Measurements from ENCODE around the gene EFNB1.

Gene EFNB1

GRCh38 chrX:68868902-68869800 is 40.3 kb downstream of the EFNB1 start:
- intact Hi-C loops (cut with micrococcal nuclease): no loop called here
- H3K36me3 Mint-ChIP-seq (ENCODE audit: low read depth): no peaks in the 10 kb centered on the region
- H3K4me3 Mint-ChIP-seq: no peak overlapping the region
- peaks cover 51% of the 10 kb centered on the region for H3K4me1 Mint-ChIP-seq (ENCODE audit: low read depth)
- H3K27ac Mint-ChIP-seq: no peak overlapping the region
- peaks cover 9% of the 10 kb centered on the region for H3K27me3 Mint-ChIP-seq
- no peaks in the 10 kb centered on the region for H3K9me3 Mint-ChIP-seq

DNA sequence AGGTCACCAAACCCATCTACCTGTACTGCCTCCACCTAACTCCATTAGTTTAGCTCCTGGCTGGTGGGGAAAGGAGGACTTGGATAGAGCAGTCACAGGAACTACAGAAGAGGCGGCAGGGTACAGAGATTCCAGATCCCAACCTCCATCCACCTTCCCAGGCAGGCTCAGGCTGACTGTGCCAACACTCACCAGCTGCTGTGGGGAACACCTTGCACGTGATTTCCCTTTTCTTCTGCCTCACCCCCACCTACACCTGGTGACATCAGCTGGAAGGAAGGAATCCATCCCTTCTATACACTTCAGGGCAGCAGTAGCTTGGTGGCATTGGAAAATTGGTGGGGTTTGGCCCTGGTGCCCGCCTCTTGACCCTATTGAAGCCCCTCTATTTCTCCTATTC is 41.5 kb downstream of the EFNB1 start:
- H3K36me3 Mint-ChIP-seq (ENCODE audit: low read depth): no peaks in the 10 kb centered on the region
- H3K4me1 Mint-ChIP-seq (ENCODE audit: low read depth): peaks cover 39% of the 10 kb centered on the region

DNA sequence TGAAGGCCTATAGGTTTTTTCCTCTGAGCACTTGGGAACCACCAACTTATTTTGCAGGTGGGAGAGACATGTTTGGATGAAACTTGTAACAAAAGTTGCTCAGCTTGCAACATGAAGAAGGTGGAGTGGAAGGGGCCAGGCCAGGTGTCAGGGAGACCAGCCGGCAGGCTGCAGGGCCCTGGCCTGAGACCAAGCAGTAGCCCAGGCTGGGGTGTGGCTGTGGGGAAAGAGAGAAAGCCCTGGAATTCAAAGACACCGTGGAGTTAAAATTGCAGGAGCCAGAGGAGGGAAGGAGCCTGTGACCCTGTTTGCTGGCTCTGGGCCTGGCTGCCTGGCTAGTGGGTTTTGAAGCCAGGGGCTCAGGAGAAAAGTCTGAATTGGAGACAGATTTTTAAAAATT is 43.4 kb downstream of the EFNB1 start:
- intact Hi-C loops (cut with micrococcal nuclease): no loop called here
- Mint-ChIP-seq H3K4me1 (ENCODE audit: low read depth) (peaks cover 21% of the 10 kb centered on the region), H3K4me3 (no peak overlapping the region), H3K36me3 (ENCODE audit: low read depth) (no peaks in the 10 kb centered on the region), H3K27me3 (peaks cover 14% of the 10 kb centered on the region), H3K27ac (no peak overlapping the region), H3K9me3 (no peaks in the 10 kb centered on the region)

More for the DNA sequence above, 41.5 kb downstream of the EFNB1 start:
- intact Hi-C loops (cut with micrococcal nuclease): no loop called here
- Mint-ChIP-seq H3K27me3 (peaks cover 11% of the 10 kb centered on the region), H3K4me3 (no peak overlapping the region), H3K27ac (no peak overlapping the region), H3K9me3 (no peaks in the 10 kb centered on the region)

DNA sequence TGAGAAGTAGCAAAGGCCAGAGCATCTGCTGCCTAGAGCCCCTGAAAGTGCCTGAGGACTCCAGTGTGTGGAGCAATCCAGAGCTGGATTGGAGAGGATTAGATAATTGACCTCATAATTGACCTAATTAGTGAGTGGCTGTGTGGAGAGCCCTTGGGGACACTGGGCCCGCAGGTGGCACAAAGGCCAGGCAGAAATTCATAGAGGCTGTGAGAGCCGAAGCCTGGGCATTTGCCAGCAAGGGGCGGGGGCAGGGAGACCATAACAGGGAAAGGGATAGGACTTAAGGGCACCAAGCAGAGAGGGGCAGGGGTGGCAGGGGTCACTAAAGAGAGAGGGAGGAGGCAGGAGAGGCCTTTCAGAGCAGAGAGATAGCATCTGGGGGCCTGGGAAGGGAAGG is 45.3 kb downstream of the EFNB1 start:
- intact Hi-C loops (cut with micrococcal nuclease): no loop called here
- Mint-ChIP-seq H3K9me3 (no peaks in the 10 kb centered on the region), H3K27ac (no peak overlapping the region), H3K4me1 (ENCODE audit: low read depth) (peaks cover 2% of the 10 kb centered on the region), H3K36me3 (ENCODE audit: low read depth) (no peaks in the 10 kb centered on the region), H3K4me3 (no peak overlapping the region), H3K27me3 (peaks cover 10% of the 10 kb centered on the region)

DNA sequence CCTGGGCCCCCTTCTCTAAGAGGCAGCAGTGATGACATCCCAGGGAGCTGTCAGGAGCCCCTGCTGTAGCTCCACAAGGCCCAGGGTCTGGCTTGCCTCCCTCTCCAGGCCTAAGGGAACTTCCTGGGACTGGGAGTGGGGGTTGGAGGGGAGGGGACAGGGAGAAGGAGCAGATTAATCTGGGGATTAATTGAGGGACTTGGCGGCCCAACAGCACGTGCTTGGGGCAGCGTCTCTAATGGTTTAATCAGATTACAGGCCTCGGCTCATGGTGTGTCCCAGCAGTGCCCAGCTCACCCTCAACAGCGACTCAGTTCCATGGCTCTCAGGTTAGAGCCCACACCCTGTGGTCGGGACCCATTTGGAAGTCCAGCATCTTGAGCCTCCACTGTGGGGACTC is 47.9 kb downstream of the EFNB1 start:
- H3K27ac Mint-ChIP-seq: no peak overlapping the region
- intact Hi-C loops (cut with micrococcal nuclease): no loop called here
- peaks cover 14% of the 10 kb centered on the region for H3K27me3 Mint-ChIP-seq

DNA sequence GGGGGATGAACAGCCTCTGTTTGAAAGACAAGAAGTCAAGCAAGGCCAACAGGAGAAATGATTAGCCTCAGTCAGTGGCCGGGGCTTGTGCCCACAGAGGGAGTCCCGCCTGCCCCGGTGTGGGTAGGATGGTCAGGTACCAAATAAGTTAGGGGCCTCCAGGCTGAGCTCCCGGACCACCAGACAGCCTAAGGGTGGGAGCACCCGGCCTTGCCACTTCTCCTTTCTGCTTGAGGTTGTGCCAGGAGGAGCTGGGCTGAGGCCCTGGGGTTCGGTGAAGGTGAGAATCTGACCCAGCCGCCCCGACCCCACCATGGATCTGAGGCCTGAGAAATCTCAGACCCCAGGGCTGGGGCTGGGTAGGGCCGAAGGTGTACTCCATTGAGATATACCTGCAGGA is 48.8 kb downstream of the EFNB1 start:
- no peaks in the 10 kb centered on the region for H3K36me3 Mint-ChIP-seq (ENCODE audit: low read depth)
- H3K9me3 Mint-ChIP-seq: no peaks in the 10 kb centered on the region
- no peak overlapping the region for H3K4me3 Mint-ChIP-seq
- H3K4me1 Mint-ChIP-seq (ENCODE audit: low read depth): peaks cover 13% of the 10 kb centered on the region
- intact Hi-C loops (cut with micrococcal nuclease): no loop called here
- no peak overlapping the region for H3K27ac Mint-ChIP-seq
- H3K27me3 Mint-ChIP-seq: peaks cover 17% of the 10 kb centered on the region

More for the DNA sequence above, 47.9 kb downstream of the EFNB1 start:
- Mint-ChIP-seq H3K4me1 (ENCODE audit: low read depth) (peaks cover 6% of the 10 kb centered on the region), H3K36me3 (ENCODE audit: low read depth) (no peaks in the 10 kb centered on the region), H3K9me3 (no peaks in the 10 kb centered on the region), H3K4me3 (no peak overlapping the region)

DNA sequence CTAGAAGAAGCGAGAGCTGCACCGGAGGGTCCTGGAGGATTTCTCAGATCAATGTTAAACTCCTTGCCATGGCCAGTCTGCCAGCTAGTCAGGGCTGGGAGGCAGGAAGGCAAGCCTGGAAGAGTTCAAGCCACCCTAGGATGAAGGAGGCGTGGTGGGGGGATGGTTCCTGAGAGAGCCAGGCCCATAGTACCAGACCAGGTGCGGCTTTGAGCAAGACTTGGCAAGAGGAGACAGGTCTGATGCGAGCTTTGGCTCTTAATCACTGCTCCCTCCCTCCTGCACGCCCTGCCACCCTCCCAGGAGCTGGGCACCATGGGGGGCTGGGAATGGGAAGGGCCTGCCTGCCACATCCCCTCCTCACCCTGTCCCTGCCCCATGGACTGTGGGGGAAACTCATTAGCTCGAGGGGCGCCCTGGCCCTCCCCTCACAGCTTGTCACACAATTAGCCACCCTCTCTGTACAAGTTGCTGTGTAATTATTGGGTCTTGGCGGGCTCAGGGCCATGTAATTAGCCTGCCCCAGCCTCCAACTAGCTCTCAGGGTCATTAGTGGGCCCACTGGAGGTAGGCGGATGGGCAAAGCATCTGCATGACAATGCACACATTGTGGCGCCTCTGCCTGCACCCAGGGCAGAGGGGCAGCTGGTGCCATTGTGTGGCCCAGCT is 50.3 kb downstream of the EFNB1 start:
- Mint-ChIP-seq H3K9me3 (no peaks in the 10 kb centered on the region), H3K4me3 (no peak overlapping the region), H3K4me1 (ENCODE audit: low read depth) (peaks cover 13% of the 10 kb centered on the region), H3K36me3 (ENCODE audit: low read depth) (no peaks in the 10 kb centered on the region), H3K27ac (no peak overlapping the region), H3K27me3 (peaks cover 15% of the 10 kb centered on the region)
- intact Hi-C loops (cut with micrococcal nuclease): no loop called here

DNA sequence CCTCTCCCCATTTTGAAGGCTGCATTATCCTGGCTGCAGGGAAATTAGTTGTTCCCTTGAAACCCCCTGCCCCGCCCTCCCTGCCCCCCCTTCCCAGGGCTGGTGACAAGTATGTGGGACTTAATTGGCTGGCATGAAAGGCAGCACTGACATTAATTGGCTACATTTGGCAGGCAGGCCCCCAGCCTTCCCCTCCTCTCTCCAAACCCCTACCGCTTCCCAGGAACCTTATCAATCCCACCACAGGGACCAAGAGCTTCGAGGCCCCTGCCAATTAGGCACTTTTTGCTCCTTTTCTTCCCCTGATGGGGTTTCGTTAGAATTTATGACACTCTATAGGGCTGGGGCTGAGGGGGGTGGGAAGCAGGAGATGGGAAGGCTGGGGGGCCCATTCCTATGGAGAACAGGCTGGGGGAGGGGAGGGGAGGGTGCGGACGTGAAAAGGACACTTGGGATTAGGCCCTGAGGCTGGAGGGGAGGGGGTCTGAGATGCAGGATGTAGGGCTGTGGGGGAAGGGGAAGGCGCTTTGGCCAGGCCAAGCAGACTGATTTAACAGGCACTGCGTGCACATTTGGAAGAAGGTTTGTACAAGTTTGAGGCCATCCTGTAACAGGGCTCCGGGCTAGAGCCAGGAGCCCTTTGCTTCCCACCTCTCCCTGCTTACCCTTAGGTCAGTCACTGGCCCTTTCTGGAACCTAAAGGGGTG is 52.2 kb downstream of the EFNB1 start:
- no peak overlapping the region for H3K27ac Mint-ChIP-seq
- no peak overlapping the region for H3K4me3 Mint-ChIP-seq
- H3K36me3 Mint-ChIP-seq (ENCODE audit: low read depth): no peaks in the 10 kb centered on the region
- peaks cover 12% of the 10 kb centered on the region for H3K27me3 Mint-ChIP-seq
- H3K9me3 Mint-ChIP-seq: no peaks in the 10 kb centered on the region
- peaks cover 13% of the 10 kb centered on the region for H3K4me1 Mint-ChIP-seq (ENCODE audit: low read depth)
- intact Hi-C loops (cut with micrococcal nuclease): no loop called here

- Mint-ChIP-seq H3K4me1 (ENCODE audit: low read depth) (peaks cover 13% of the 10 kb centered on the region), H3K27me3 (peaks cover 12% of the 10 kb centered on the region), H3K36me3 (ENCODE audit: low read depth) (no peaks in the 10 kb centered on the region), H3K9me3 (no peaks in the 10 kb centered on the region), H3K4me3 (no peak overlapping the region), H3K27ac (no peak overlapping the region)
- intact Hi-C loops (cut with micrococcal nuclease): no loop called here
Measured at GRCh38 chrX:68881911-68882310, 53.1 kb downstream of the EFNB1 start.

GRCh38 chrX:68883800-68884199 is 55.0 kb downstream of the EFNB1 start:
- Mint-ChIP-seq H3K4me3 (no peak overlapping the region), H3K9me3 (no peaks in the 10 kb centered on the region), H3K36me3 (ENCODE audit: low read depth) (no peaks in the 10 kb centered on the region), H3K27ac (no peak overlapping the region), H3K4me1 (ENCODE audit: low read depth) (peaks cover 13% of the 10 kb centered on the region), H3K27me3 (peaks cover 10% of the 10 kb centered on the region)
- intact Hi-C loops (cut with micrococcal nuclease): no loop called here

GRCh38 chrX:68889249-68889648 is 60.4 kb downstream of the EFNB1 start:
- no peak overlapping the region for H3K4me3 Mint-ChIP-seq
- peaks cover 15% of the 10 kb centered on the region for H3K4me1 Mint-ChIP-seq (ENCODE audit: low read depth)
- peaks cover 6% of the 10 kb centered on the region for H3K27me3 Mint-ChIP-seq
- H3K9me3 Mint-ChIP-seq: no peaks in the 10 kb centered on the region
- H3K36me3 Mint-ChIP-seq (ENCODE audit: low read depth): no peaks in the 10 kb centered on the region
- intact Hi-C loops (cut with micrococcal nuclease): no loop called here
- H3K27ac Mint-ChIP-seq: no peak overlapping the region
